Measurements from ENCODE around the gene RRAGC. TPM values are rescaled to one million over a fixed set of nuclear protein-coding genes. Genes with fewer than 3 reads are reported as not detected.
A peak's percentile ranks its signal among the peaks of the same experiment; 100 is the strongest.

Gene RRAGC
- total and polyA plus RNA-seq, 12 donors: 6.9 to 32.3 (median 22.7) TPM

DNA sequence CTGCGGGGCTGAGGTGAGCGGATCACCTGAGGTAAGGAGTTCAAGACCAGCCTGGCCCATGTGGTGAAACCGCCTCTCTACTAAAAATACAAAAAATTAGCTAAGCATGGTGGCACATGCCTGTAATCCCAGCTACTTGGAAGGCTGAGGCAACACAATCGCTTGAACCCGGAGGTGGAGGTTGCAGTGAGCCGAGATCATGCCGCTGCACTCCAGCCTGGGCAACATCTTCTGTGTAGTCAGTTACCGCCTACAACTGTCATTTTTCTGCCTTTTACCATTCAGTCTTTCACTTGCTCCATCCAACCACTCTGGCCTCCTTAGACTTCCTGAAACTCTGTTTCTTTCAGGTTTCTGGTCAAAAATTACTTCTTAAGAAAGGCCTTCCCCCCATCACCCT is 11.4 kb upstream of the RRAGC start:
- DNase-seq (no peak), ATAC-seq (no peak)
- WGBS, 2 donors: 94 to 95% methylated on average over 8 of the region's 8 CpGs
- intact Hi-C loops (cut with DNase I): loop anchor here in 5 of 10 donors (5.0 to 10.0 kb wide), 5 partner anchors 121 to 224 kb away; partner anchors contain the start of genes AKIRIN1 (in 4 of the 5) and NDUFS5 (in 1 of the 5)
- TF ChIP-seq CTCF (IDR thresholded peaks at IDR 0.05): no peak
- Histone ChIP-seq H3K9me3 (no peaks in the 10 kb centered on the region), H3K4me3 (no peak overlapping the region), H3K27ac (no peak overlapping the region), H3K36me3 (peaks cover 0 to 13% (median 0%) of the 10 kb centered on the region in 9 donors), H3K4me1 (peaks cover 5 to 36% (median 24%) of the 10 kb centered on the region in 9 donors), H3K27me3 (no peaks in the 10 kb centered on the region)

GRCh38 chr1:38867208-38867607 is 7.6 kb upstream of the RRAGC start:
- WGBS, 2 donors: 95 to 96% methylated on average over 8 of the region's 8 CpGs

GRCh38 chr1:38865112-38865715 is 5.6 kb upstream of the RRAGC start:
- Histone ChIP-seq H3K27me3 (no peaks in the 10 kb centered on the region), H3K4me3 (no peak overlapping the region), H3K27ac (no peak overlapping the region), H3K36me3 (peaks cover 0 to 41% (median 7%) of the 10 kb centered on the region in 9 donors), H3K9me3 (no peaks in the 10 kb centered on the region), H3K4me1 (peaks cover 0 to 53% (median 30%) of the 10 kb centered on the region in 9 donors)
- intact Hi-C loops (cut with DNase I): loop anchor here in 6 of 10 donors (10.0 kb wide), 5 partner anchors 130 to 710 kb away; partner anchors contain the start of genes AKIRIN1 (in 3 of the 6), NDUFS5 (in 1 of the 6) and PABPC4 (in 1 of the 6)
- no peak for TF ChIP-seq CTCF (IDR thresholded peaks at IDR 0.05)
- ATAC-seq (no peak), DNase-seq (no peak)
- 83 to 86% methylated on average over 4 of the region's 4 CpGs for WGBS, 2 donors

More at GRCh38 chr1:38867208-38867607, 7.6 kb upstream of the RRAGC start:
- no peaks in the 10 kb centered on the region for H3K9me3 ChIP-seq
- peaks cover 0 to 41% (median 7%) of the 10 kb centered on the region in 9 donors for H3K36me3 ChIP-seq
- intact Hi-C loops (cut with DNase I): loop anchor here in 6 of 10 donors (10.0 kb wide), 5 partner anchors 128 to 708 kb away; partner anchors contain the start of genes AKIRIN1 (in 3 of the 6), NDUFS5 (in 1 of the 6) and PABPC4 (in 1 of the 6)
- H3K27ac ChIP-seq: no peak overlapping the region
- H3K27me3 ChIP-seq: no peaks in the 10 kb centered on the region
- TF ChIP-seq CTCF (IDR thresholded peaks at IDR 0.05): no peak
- peaks cover 0 to 36% (median 20%) of the 10 kb centered on the region in 9 donors for H3K4me1 ChIP-seq
- no peak for ATAC-seq
- H3K4me3 ChIP-seq: no peak overlapping the region
- no peak for DNase-seq

- H3K27me3 ChIP-seq: no peaks in the 10 kb centered on the region
- ATAC-seq (no peak), DNase-seq (no peak)
- 4 to 6% methylated on average over 6 of the region's 6 CpGs for WGBS, 2 donors
- peak overlapping the region; percentile 74 to 98 (median 95) for H3K4me3 ChIP-seq
- peaks cover 0 to 42% (median 12%) of the 10 kb centered on the region in 9 donors for H3K36me3 ChIP-seq
- intact Hi-C loops (cut with DNase I): loop anchor here in 6 of 10 donors (5.0 to 10.0 kb wide), 6 partner anchors 134 to 714 kb away; partner anchors contain the start of genes AKIRIN1 (in 3 of the 6), NDUFS5 (in 1 of the 6) and PABPC4 (in 1 of the 6)
- H3K9me3 ChIP-seq: no peaks in the 10 kb centered on the region
- H3K27ac ChIP-seq: peak overlapping the region in 9 of 10 donors; percentile 40 to 93 (median 89)
- TF ChIP-seq CTCF (IDR thresholded peaks at IDR 0.05): no peak
- peaks cover 0 to 78% (median 60%) of the 10 kb centered on the region in 9 donors for H3K4me1 ChIP-seq
These were observed 853 bp upstream of the RRAGC start for GRCh38 chr1:38860454-38860795.

All from heart right ventricle (tissue), 16 donors.